GM21528 (cell line): ENCODE results near the gene EEF2.
"Not testable (repeated sequence)": the region's sequence is repeated elsewhere in the genome, so short reads cannot be mapped to it uniquely, and the experiment has no call there.

ENCODE experiments used
- ATAC-seq: cut with Tn5 transposase; IDR thresholded peaks from one replicate; pipeline ENCODE4 v1.9.1; 2021; ENCODE audit warnings: mild to moderate bottlenecking, moderate library complexity; ENCODE audit not compliant: unreplicated experiment, low FRiP score

The EEF2 gene

GRCh38 chr19:4015705-4016402, 30.6 kb upstream of the EEF2 start:
- no peak for ATAC-seq

- ATAC-seq: no peak
Observed at GRCh38 chr19:4014541-4015491, 29.6 kb upstream of the EEF2 start.

- ATAC-seq: no peak
Observed at GRCh38 chr19:4013886-4014540, 28.8 kb upstream of the EEF2 start.

- no peak for ATAC-seq
Observed at GRCh38 chr19:4012975-4013634, 27.8 kb upstream of the EEF2 start.

- no peak for ATAC-seq
Observed at GRCh38 chr19:4012092-4012974, 27.1 kb upstream of the EEF2 start.

- not testable (repeated sequence) for ATAC-seq
Observed at GRCh38 chr19:4011430-4011829, 26.2 kb upstream of the EEF2 start.

GRCh38 chr19:4010808-4011110, 25.5 kb upstream of the EEF2 start:
- ATAC-seq: no peak

GRCh38 chr19:4009990-4010807, 24.9 kb upstream of the EEF2 start:
- ATAC-seq: no peak

- ATAC-seq: peak; percentile 8
Observed at GRCh38 chr19:4007836-4008539, 22.7 kb upstream of the EEF2 start.

GRCh38 chr19:4007021-4007835, 22.0 kb upstream of the EEF2 start, which contains the start of gene PIAS4:
PIAS4 (plus strand) TSS chr19:4007736; CDS start chr19:4007761, 25 bp downstream.
- peak; percentile 70 for ATAC-seq

- not testable (repeated sequence) for ATAC-seq
Observed at GRCh38 chr19:4005436-4005835, 20.2 kb upstream of the EEF2 start.

GRCh38 chr19:4000798-4001197, 15.5 kb upstream of the EEF2 start:
- ATAC-seq: not testable (repeated sequence)

GRCh38 chr19:3998667-3999412, 13.6 kb upstream of the EEF2 start:
- ATAC-seq: not testable (repeated sequence)

- no peak for ATAC-seq
Observed at GRCh38 chr19:3995607-3996006, 10.3 kb upstream of the EEF2 start.

- no peak for ATAC-seq
Observed at GRCh38 chr19:3990815-3991117, 5.5 kb upstream of the EEF2 start.

GRCh38 chr19:3987619-3988371, 2.5 kb upstream of the EEF2 start:
- ATAC-seq: peak; percentile 40
